Measurements from ENCODE around the gene SGTA. TPM values are rescaled to one million over a fixed set of nuclear protein-coding genes. Genes with fewer than 3 reads are reported as not detected.

The SGTA gene
- total RNA-seq, 2 donors from 2014 or later: 52.3 to 60.9 TPM

DNA sequence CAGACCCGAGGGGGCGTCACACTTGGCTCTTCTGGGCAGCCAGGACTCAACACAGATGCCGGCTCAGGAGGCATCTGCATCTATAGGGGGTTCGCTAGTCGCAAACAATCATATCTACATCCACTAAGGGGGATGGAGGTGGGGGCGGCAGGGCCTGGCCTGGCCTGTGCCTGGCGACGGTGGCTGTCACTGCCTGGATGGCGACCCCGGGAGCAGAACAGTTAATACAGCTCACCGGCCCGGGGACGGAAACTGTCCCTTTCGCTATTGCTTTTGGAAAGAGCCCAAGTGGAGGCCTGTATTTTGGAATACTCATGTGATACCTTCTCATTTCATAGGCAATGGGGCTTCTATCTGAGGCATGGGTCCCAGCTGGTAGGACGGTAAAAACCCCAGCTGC is 17.7 kb downstream of the SGTA start:
- TF ChIP-seq, protein P1, sequence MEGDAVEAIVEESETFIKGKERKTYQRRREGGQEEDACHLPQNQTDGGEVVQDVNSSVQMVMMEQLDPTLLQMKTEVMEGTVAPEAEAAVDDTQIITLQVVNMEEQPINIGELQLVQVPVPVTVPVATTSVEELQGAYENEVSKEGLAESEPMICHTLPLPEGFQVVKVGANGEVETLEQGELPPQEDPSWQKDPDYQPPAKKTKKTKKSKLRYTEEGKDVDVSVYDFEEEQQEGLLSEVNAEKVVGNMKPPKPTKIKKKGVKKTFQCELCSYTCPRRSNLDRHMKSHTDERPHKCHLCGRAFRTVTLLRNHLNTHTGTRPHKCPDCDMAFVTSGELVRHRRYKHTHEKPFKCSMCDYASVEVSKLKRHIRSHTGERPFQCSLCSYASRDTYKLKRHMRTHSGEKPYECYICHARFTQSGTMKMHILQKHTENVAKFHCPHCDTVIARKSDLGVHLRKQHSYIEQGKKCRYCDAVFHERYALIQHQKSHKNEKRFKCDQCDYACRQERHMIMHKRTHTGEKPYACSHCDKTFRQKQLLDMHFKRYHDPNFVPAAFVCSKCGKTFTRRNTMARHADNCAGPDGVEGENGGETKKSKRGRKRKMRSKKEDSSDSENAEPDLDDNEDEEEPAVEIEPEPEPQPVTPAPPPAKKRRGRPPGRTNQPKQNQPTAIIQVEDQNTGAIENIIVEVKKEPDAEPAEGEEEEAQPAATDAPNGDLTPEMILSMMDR (IDR thresholded peaks at IDR 0.05): no peak
- Histone ChIP-seq H3K4me1 (peaks cover 0 to 19% of the 10 kb centered on the region in 2 donors), H3K9me3 (no peaks in the 10 kb centered on the region), H3K27ac (no peak overlapping the region), H3K27me3 (no peaks in the 10 kb centered on the region), H3K36me3 (peaks cover 73% of the 10 kb centered on the region), H3K4me3 (no peak overlapping the region)
- DNase-seq (ENCODE audit: low spot score): no peak

DNA sequence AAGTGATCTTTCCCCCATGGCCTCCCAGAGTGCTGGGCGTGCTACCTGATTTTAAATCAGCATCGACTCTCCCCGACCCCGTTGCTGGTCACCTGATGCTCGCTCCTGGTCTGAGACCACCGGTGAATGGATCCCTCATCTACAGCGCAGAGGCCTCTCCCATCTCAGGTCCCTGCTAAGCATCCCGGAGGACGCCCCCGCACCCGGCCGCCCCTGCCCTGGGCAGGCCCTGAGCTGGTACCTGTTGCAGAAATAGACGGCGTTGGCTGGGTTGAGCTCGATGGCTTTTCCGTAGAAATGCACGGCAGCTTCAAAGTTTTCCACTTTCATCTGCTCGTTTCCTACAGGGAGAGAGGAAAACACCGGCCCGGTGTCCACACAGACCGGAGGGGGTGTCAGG is 18.1 kb downstream of the SGTA start:
- peaks cover 75% of the 10 kb centered on the region for H3K36me3 ChIP-seq
- H3K9me3 ChIP-seq: no peaks in the 10 kb centered on the region
- peaks cover 0 to 15% of the 10 kb centered on the region in 2 donors for H3K4me1 ChIP-seq
- H3K27me3 ChIP-seq: no peaks in the 10 kb centered on the region
- H3K27ac ChIP-seq: no peak overlapping the region
- DNase-seq (ENCODE audit: low spot score): no peak
- TF ChIP-seq, protein P1 (IDR thresholded peaks at IDR 0.05): no peak
- H3K4me3 ChIP-seq: no peak overlapping the region

DNA sequence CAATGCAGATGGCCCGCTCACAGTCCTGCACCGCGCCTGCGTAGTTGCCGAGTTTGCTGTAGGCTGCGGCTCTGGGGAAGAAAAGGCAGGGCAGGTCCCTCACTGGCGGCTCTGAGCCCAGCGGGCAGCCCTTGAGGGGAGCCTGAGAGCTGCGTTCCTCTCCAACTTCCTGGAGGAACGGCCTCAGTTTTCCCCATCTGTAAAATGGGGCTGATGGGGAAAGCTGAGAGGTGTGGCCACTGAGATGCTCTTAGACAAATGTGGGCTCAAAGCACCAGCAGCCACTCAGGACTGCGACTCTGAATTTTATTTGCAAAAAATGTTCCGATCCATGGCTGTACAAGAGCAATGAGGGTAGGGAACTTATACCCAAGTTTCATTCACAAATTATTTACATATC is 19.4 kb downstream of the SGTA start:
- H3K27me3 ChIP-seq: no peaks in the 10 kb centered on the region
- peaks cover 88% of the 10 kb centered on the region for H3K36me3 ChIP-seq
- H3K27ac ChIP-seq: no peak overlapping the region
- TF ChIP-seq, protein P1 (IDR thresholded peaks at IDR 0.05): no peak
- H3K4me1 ChIP-seq: peaks cover 0 to 4% of the 10 kb centered on the region in 2 donors
- H3K4me3 ChIP-seq: no peak overlapping the region
- no peaks in the 10 kb centered on the region for H3K9me3 ChIP-seq
- DNase-seq (ENCODE audit: low spot score): no peak

DNA sequence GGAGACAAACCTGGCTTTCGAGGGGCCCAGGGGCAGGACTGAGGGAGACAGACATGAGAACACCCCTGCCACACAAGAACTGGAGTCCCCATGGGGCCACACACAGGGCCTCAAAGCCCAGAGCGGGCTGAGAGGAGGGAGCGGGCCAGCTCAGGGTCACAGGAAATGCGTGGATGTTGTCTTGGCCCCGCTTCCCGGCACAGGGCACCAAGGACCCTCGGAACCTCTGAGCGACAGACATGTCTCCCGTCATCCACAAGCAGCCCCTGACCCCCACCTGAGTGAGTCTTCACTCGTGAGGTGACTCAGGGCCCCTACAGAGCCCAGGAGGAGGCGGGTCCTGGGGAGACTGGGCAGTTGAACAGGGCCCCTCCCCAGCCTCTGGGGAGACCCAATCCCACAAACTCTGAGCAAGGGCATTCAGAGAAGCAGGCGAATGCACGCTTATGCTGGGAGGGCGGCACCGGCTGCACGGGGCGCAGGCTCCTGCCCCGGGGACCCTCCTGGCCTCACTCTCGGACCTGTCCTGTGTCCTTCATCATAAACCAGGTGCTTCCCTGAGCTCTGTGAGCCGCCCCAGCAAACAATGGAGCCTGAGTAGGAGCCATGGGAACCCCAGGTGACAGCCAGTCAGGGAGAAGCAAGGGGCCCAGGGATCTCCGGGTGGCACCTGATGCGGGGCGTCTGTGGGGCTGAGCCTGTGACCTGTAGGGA is 20.1 kb downstream of the SGTA start:
- no peak overlapping the region for H3K27ac ChIP-seq
- H3K4me3 ChIP-seq: no peak overlapping the region
- DNase-seq (ENCODE audit: low spot score): no peak
- no peaks in the 10 kb centered on the region for H3K4me1 ChIP-seq
- peaks cover 91% of the 10 kb centered on the region for H3K36me3 ChIP-seq
- H3K9me3 ChIP-seq: no peaks in the 10 kb centered on the region
- H3K27me3 ChIP-seq: no peaks in the 10 kb centered on the region
- TF ChIP-seq, protein P1 (IDR thresholded peaks at IDR 0.05): no peak

DNA sequence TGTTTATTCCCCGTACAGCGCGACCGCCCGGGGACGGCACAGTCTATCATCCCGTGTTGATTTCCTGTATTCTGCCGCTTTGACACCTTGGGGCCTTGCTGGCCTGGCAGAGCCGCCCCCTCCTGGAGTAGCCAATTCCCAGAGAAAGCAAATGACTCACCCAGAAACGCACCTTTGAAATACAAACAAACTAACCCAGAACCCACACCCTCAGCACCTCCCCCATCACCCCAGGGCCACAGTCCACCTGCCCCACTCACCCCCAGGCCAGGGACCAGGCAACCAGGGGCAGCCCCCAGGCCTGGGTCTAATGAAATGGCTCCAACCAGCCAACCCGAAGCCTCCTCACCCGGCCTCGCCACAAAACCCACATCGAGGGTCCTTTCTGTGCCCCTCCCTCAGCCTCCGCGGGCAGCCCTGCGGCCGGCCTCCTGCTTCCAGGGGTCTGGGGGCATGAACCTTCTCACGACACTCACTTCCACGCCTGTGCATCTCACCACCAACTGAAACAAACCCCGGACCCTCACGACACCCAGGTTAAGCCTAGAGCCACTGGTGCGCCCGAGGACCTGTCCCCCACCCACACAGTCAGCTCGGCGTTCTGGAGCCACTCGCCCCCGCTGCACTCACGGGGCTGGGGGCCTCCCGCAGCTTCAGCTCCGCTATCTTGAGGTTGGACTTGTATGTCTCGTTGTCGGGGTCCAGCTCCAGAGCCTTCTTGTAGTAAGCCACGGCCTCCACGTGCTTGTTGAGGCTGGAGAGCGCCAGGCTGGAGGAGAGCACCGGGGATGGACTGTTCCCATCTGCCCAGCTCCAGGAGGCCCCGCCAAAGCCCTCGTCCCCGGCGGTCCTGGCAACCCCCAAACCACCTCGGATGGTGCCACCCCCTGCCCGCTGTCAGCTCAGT is 20.9 kb downstream of the SGTA start:
- no peaks in the 10 kb centered on the region for H3K27me3 ChIP-seq
- H3K36me3 ChIP-seq: peaks cover 88% of the 10 kb centered on the region
- H3K4me1 ChIP-seq: no peaks in the 10 kb centered on the region
- TF ChIP-seq, protein P1 (IDR thresholded peaks at IDR 0.05): no peak
- no peak overlapping the region for H3K4me3 ChIP-seq
- DNase-seq (ENCODE audit: low spot score): no peak
- no peaks in the 10 kb centered on the region for H3K9me3 ChIP-seq
- no peak overlapping the region for H3K27ac ChIP-seq

Data from right atrium auricular region (tissue), 2 donors.